ENCODE measurements around the gene CD36. TPM values are rescaled to one million over a fixed set of nuclear protein-coding genes. Genes with fewer than 3 reads are reported as not detected.
"Not testable (repeated sequence)": the region's sequence is repeated elsewhere in the genome, so short reads cannot be mapped to it uniquely, and the experiment has no call there.

CD36 gene
- total RNA-seq, 1 experiment from 2014 or later, result not detected

- Histone ChIP-seq H3K36me3 (replicated peaks; ENCODE audit: control insufficient read depth, insufficient read depth, low read length) (no peaks in the 10 kb centered on the region), H3K4me3 (ENCODE audit: insufficient read depth, low read depth, low read length) (no peak overlapping the region), H3K27me3 (ENCODE audit: control insufficient read depth, insufficient read depth, low read length) (no peaks in the 10 kb centered on the region)
- no peak for DNase-seq
Measured at GRCh38 chr7:80653244-80653643, 14.8 kb downstream of the CD36 start.

- Histone ChIP-seq H3K36me3 (replicated peaks; ENCODE audit: control insufficient read depth, insufficient read depth, low read length) (no peaks in the 10 kb centered on the region), H3K27me3 (ENCODE audit: control insufficient read depth, insufficient read depth, low read length) (no peaks in the 10 kb centered on the region), H3K4me3 (ENCODE audit: insufficient read depth, low read depth, low read length) (no peak overlapping the region)
- DNase-seq, result no peak
Measured at GRCh38 chr7:80654887-80655340, 16.5 kb downstream of the CD36 start.

- Histone ChIP-seq H3K36me3 (replicated peaks; ENCODE audit: control insufficient read depth, insufficient read depth, low read length) (no peaks in the 10 kb centered on the region), H3K27me3 (ENCODE audit: control insufficient read depth, insufficient read depth, low read length) (no peaks in the 10 kb centered on the region), H3K4me3 (ENCODE audit: insufficient read depth, low read depth, low read length) (no peak overlapping the region)
- no peak for DNase-seq
Measured at GRCh38 chr7:80656029-80656428, 17.6 kb downstream of the CD36 start.

GRCh38 chr7:80659120-80660055 lies 20.9 kb downstream of the CD36 start:
- H3K27me3 ChIP-seq (ENCODE audit: control insufficient read depth, insufficient read depth, low read length), result no peaks in the 10 kb centered on the region
- no peaks in the 10 kb centered on the region for H3K36me3 ChIP-seq (replicated peaks; ENCODE audit: control insufficient read depth, insufficient read depth, low read length)
- DNase-seq, result peak; percentile 1
- no peak overlapping the region for H3K4me3 ChIP-seq (ENCODE audit: insufficient read depth, low read depth, low read length)

GRCh38 chr7:80660939-80661338 lies 22.5 kb downstream of the CD36 start:
- no peak for DNase-seq
- H3K36me3 ChIP-seq (replicated peaks; ENCODE audit: control insufficient read depth, insufficient read depth, low read length), result no peaks in the 10 kb centered on the region
- H3K4me3 ChIP-seq (ENCODE audit: insufficient read depth, low read depth, low read length), result no peak overlapping the region
- H3K27me3 ChIP-seq (ENCODE audit: control insufficient read depth, insufficient read depth, low read length), result no peaks in the 10 kb centered on the region

- no peaks in the 10 kb centered on the region for H3K27me3 ChIP-seq (ENCODE audit: control insufficient read depth, insufficient read depth, low read length)
- H3K4me3 ChIP-seq (ENCODE audit: insufficient read depth, low read depth, low read length), result no peak overlapping the region
- no peaks in the 10 kb centered on the region for H3K36me3 ChIP-seq (replicated peaks; ENCODE audit: control insufficient read depth, insufficient read depth, low read length)
- DNase-seq, result peak; percentile 2
Measured at GRCh38 chr7:80661729-80662128, 23.3 kb downstream of the CD36 start.

- DNase-seq, result no peak
- Histone ChIP-seq H3K4me3 (ENCODE audit: insufficient read depth, low read depth, low read length) (no peak overlapping the region), H3K36me3 (replicated peaks; ENCODE audit: control insufficient read depth, insufficient read depth, low read length) (no peaks in the 10 kb centered on the region), H3K27me3 (ENCODE audit: control insufficient read depth, insufficient read depth, low read length) (no peaks in the 10 kb centered on the region)
Measured at GRCh38 chr7:80662252-80662651, 23.8 kb downstream of the CD36 start.

GRCh38 chr7:80665526-80665925 lies 27.1 kb downstream of the CD36 start:
- Histone ChIP-seq H3K36me3 (replicated peaks; ENCODE audit: control insufficient read depth, insufficient read depth, low read length) (no peaks in the 10 kb centered on the region), H3K4me3 (ENCODE audit: insufficient read depth, low read depth, low read length) (no peak overlapping the region), H3K27me3 (ENCODE audit: control insufficient read depth, insufficient read depth, low read length) (no peaks in the 10 kb centered on the region)
- no peak for DNase-seq

- no peak for DNase-seq
- no peak overlapping the region for H3K4me3 ChIP-seq (ENCODE audit: insufficient read depth, low read depth, low read length)
- no peaks in the 10 kb centered on the region for H3K36me3 ChIP-seq (replicated peaks; ENCODE audit: control insufficient read depth, insufficient read depth, low read length)
- H3K27me3 ChIP-seq (ENCODE audit: control insufficient read depth, insufficient read depth, low read length), result no peaks in the 10 kb centered on the region
Measured at GRCh38 chr7:80666376-80666775, 27.9 kb downstream of the CD36 start.

GRCh38 chr7:80669367-80669766 lies 30.9 kb downstream of the CD36 start:
- H3K4me3 ChIP-seq (ENCODE audit: insufficient read depth, low read depth, low read length); H3K36me3 ChIP-seq (replicated peaks; ENCODE audit: control insufficient read depth, insufficient read depth, low read length); DNase-seq; H3K27me3 ChIP-seq (ENCODE audit: control insufficient read depth, insufficient read depth, low read length): not testable (repeated sequence)

GRCh38 chr7:80671744-80672143 lies 33.3 kb downstream of the CD36 start:
- no peaks in the 10 kb centered on the region for H3K27me3 ChIP-seq (ENCODE audit: control insufficient read depth, insufficient read depth, low read length)
- H3K4me3 ChIP-seq (ENCODE audit: insufficient read depth, low read depth, low read length), result no peak overlapping the region
- no peak for DNase-seq
- H3K36me3 ChIP-seq (replicated peaks; ENCODE audit: control insufficient read depth, insufficient read depth, low read length), result no peaks in the 10 kb centered on the region

GRCh38 chr7:80675090-80675489 lies 36.6 kb downstream of the CD36 start:
- Histone ChIP-seq H3K36me3 (replicated peaks; ENCODE audit: control insufficient read depth, insufficient read depth, low read length) (no peaks in the 10 kb centered on the region), H3K4me3 (ENCODE audit: insufficient read depth, low read depth, low read length) (no peak overlapping the region), H3K27me3 (ENCODE audit: control insufficient read depth, insufficient read depth, low read length) (no peaks in the 10 kb centered on the region)
- no peak for DNase-seq

GRCh38 chr7:80676404-80676803 lies 38.0 kb downstream of the CD36 start:
- H3K4me3 ChIP-seq (ENCODE audit: insufficient read depth, low read depth, low read length), result no peak overlapping the region
- no peaks in the 10 kb centered on the region for H3K36me3 ChIP-seq (replicated peaks; ENCODE audit: control insufficient read depth, insufficient read depth, low read length)
- H3K27me3 ChIP-seq (ENCODE audit: control insufficient read depth, insufficient read depth, low read length), result no peaks in the 10 kb centered on the region
- DNase-seq, result no peak

- Histone ChIP-seq H3K36me3 (replicated peaks; ENCODE audit: control insufficient read depth, insufficient read depth, low read length) (no peaks in the 10 kb centered on the region), H3K4me3 (ENCODE audit: insufficient read depth, low read depth, low read length) (no peak overlapping the region), H3K27me3 (ENCODE audit: control insufficient read depth, insufficient read depth, low read length) (no peaks in the 10 kb centered on the region)
- no peak for DNase-seq
Measured at GRCh38 chr7:80677629-80678028, 39.2 kb downstream of the CD36 start.

- no peak overlapping the region for H3K4me3 ChIP-seq (ENCODE audit: insufficient read depth, low read depth, low read length)
- H3K36me3 ChIP-seq (replicated peaks; ENCODE audit: control insufficient read depth, insufficient read depth, low read length), result no peaks in the 10 kb centered on the region
- no peak for DNase-seq
- H3K27me3 ChIP-seq (ENCODE audit: control insufficient read depth, insufficient read depth, low read length), result no peaks in the 10 kb centered on the region
Measured at GRCh38 chr7:80678707-80679106, 40.3 kb downstream of the CD36 start.
